ENCODE measurements around the gene CACNB4.
"Not testable (repeated sequence)": the region's sequence is repeated elsewhere in the genome, so short reads cannot be mapped to it uniquely, and the experiment has no call there.

CACNB4 gene

GRCh38 chr2:151995161-151995557 is 103.7 kb downstream of the CACNB4 start:
- H3K4me3 ChIP-seq (ENCODE audit: extremely low read depth, insufficient read depth, low read length, poor library complexity, severe bottlenecking), result no peak overlapping the region
- no peaks in the 10 kb centered on the region for H3K4me1 ChIP-seq (ENCODE audit: control insufficient read depth, insufficient read depth, low read length, poor library complexity, severe bottlenecking)
- no peaks in the 10 kb centered on the region for H3K9me3 ChIP-seq (ENCODE audit: control insufficient read depth, low read length)
- H3K36me3 ChIP-seq (ENCODE audit: control insufficient read depth, insufficient read depth, low read length), result no peaks in the 10 kb centered on the region
- 80% methylated on average over 1 of the region's 2 CpGs; no CpG with 5 or more reads in 1 of the 2 experiments for WGBS, 2 experiments (ENCODE audit: insufficient coverage in 2 of 2)
- no peak overlapping the region for H3K27ac ChIP-seq (ENCODE audit: low read depth, low read length, severe bottlenecking)

GRCh38 chr2:151994178-151994577 is 104.7 kb downstream of the CACNB4 start:
- WGBS, 2 experiments (ENCODE audit: insufficient coverage in 2 of 2), result 92 to 94% methylated on average over 8 of the region's 8 CpGs

GRCh38 chr2:151991010-151991409 is 107.8 kb downstream of the CACNB4 start:
- Histone ChIP-seq H3K36me3 (ENCODE audit: control insufficient read depth, insufficient read depth, low read length) (no peaks in the 10 kb centered on the region), H3K4me1 (ENCODE audit: control insufficient read depth, insufficient read depth, low read length, poor library complexity, severe bottlenecking) (no peaks in the 10 kb centered on the region), H3K27ac (ENCODE audit: low read depth, low read length, severe bottlenecking) (no peak overlapping the region), H3K9me3 (ENCODE audit: control insufficient read depth, low read length) (no peaks in the 10 kb centered on the region), H3K4me3 (ENCODE audit: extremely low read depth, insufficient read depth, low read length, poor library complexity, severe bottlenecking) (no peak overlapping the region)
- WGBS, 2 experiments (ENCODE audit: insufficient coverage in 2 of 2), result 75% methylated on average over 1 of the region's 1 CpG; no CpG with 5 or more reads in 1 of the 2 experiments

More at GRCh38 chr2:151994178-151994577, 104.7 kb downstream of the CACNB4 start:
- H3K27ac ChIP-seq (ENCODE audit: low read depth, low read length, severe bottlenecking); H3K4me1 ChIP-seq (ENCODE audit: control insufficient read depth, insufficient read depth, low read length, poor library complexity, severe bottlenecking); H3K4me3 ChIP-seq (ENCODE audit: extremely low read depth, insufficient read depth, low read length, poor library complexity, severe bottlenecking); H3K36me3 ChIP-seq (ENCODE audit: control insufficient read depth, insufficient read depth, low read length); H3K9me3 ChIP-seq (ENCODE audit: control insufficient read depth, low read length): not testable (repeated sequence)

GRCh38 chr2:151989378-151989777 is 109.5 kb downstream of the CACNB4 start:
- H3K27ac ChIP-seq (ENCODE audit: low read depth, low read length, severe bottlenecking), result no peak overlapping the region
- no peaks in the 10 kb centered on the region for H3K4me1 ChIP-seq (ENCODE audit: control insufficient read depth, insufficient read depth, low read length, poor library complexity, severe bottlenecking)
- no peak overlapping the region for H3K4me3 ChIP-seq (ENCODE audit: extremely low read depth, insufficient read depth, low read length, poor library complexity, severe bottlenecking)
- no peaks in the 10 kb centered on the region for H3K36me3 ChIP-seq (ENCODE audit: control insufficient read depth, insufficient read depth, low read length)
- WGBS, 2 experiments (ENCODE audit: insufficient coverage in 2 of 2), result 87 to 89% methylated on average over 3 of the region's 3 CpGs
- H3K9me3 ChIP-seq (ENCODE audit: control insufficient read depth, low read length), result no peaks in the 10 kb centered on the region

GRCh38 chr2:151987484-151987883 is 111.4 kb downstream of the CACNB4 start:
- Histone ChIP-seq H3K27ac (ENCODE audit: low read depth, low read length, severe bottlenecking) (no peak overlapping the region), H3K4me3 (ENCODE audit: extremely low read depth, insufficient read depth, low read length, poor library complexity, severe bottlenecking) (no peak overlapping the region), H3K9me3 (ENCODE audit: control insufficient read depth, low read length) (no peaks in the 10 kb centered on the region), H3K4me1 (ENCODE audit: control insufficient read depth, insufficient read depth, low read length, poor library complexity, severe bottlenecking) (no peaks in the 10 kb centered on the region), H3K36me3 (ENCODE audit: control insufficient read depth, insufficient read depth, low read length) (no peaks in the 10 kb centered on the region)
- 96 to 100% methylated on average over 2 to 4 of the region's 5 CpGs for WGBS, 2 experiments (ENCODE audit: insufficient coverage in 2 of 2)

GRCh38 chr2:151984424-151985083 is 114.3 kb downstream of the CACNB4 start:
- WGBS, 2 experiments (ENCODE audit: insufficient coverage in 2 of 2), result 80 to 100% methylated on average over 1 of the region's 2 CpGs
- Histone ChIP-seq H3K4me1 (ENCODE audit: control insufficient read depth, insufficient read depth, low read length, poor library complexity, severe bottlenecking) (no peaks in the 10 kb centered on the region), H3K9me3 (ENCODE audit: control insufficient read depth, low read length) (no peaks in the 10 kb centered on the region), H3K27ac (ENCODE audit: low read depth, low read length, severe bottlenecking) (no peak overlapping the region), H3K4me3 (ENCODE audit: extremely low read depth, insufficient read depth, low read length, poor library complexity, severe bottlenecking) (no peak overlapping the region), H3K36me3 (ENCODE audit: control insufficient read depth, insufficient read depth, low read length) (no peaks in the 10 kb centered on the region)

GRCh38 chr2:151983221-151983620 is 115.6 kb downstream of the CACNB4 start:
- H3K4me3 ChIP-seq (ENCODE audit: extremely low read depth, insufficient read depth, low read length, poor library complexity, severe bottlenecking), result no peak overlapping the region

GRCh38 chr2:151981886-151982285 is 117.0 kb downstream of the CACNB4 start:
- WGBS, 2 experiments (ENCODE audit: insufficient coverage in 2 of 2), result 75% methylated on average over 1 of the region's 1 CpG; no CpG with 5 or more reads in 1 of the 2 experiments
- Histone ChIP-seq H3K4me3 (ENCODE audit: extremely low read depth, insufficient read depth, low read length, poor library complexity, severe bottlenecking) (no peak overlapping the region), H3K4me1 (ENCODE audit: control insufficient read depth, insufficient read depth, low read length, poor library complexity, severe bottlenecking) (peaks cover 5% of the 10 kb centered on the region), H3K9me3 (ENCODE audit: control insufficient read depth, low read length) (no peaks in the 10 kb centered on the region), H3K27ac (ENCODE audit: low read depth, low read length, severe bottlenecking) (no peak overlapping the region), H3K36me3 (ENCODE audit: control insufficient read depth, insufficient read depth, low read length) (no peaks in the 10 kb centered on the region)

More at GRCh38 chr2:151983221-151983620, 115.6 kb downstream of the CACNB4 start:
- Histone ChIP-seq H3K36me3 (ENCODE audit: control insufficient read depth, insufficient read depth, low read length) (no peaks in the 10 kb centered on the region), H3K9me3 (ENCODE audit: control insufficient read depth, low read length) (no peaks in the 10 kb centered on the region), H3K4me1 (ENCODE audit: control insufficient read depth, insufficient read depth, low read length, poor library complexity, severe bottlenecking) (peaks cover 2% of the 10 kb centered on the region), H3K27ac (ENCODE audit: low read depth, low read length, severe bottlenecking) (no peak overlapping the region)
- no CpG with 5 or more reads among the region's 2 CpGs for WGBS, 2 experiments (ENCODE audit: insufficient coverage in 2 of 2)

GRCh38 chr2:151979694-151980093 is 119.2 kb downstream of the CACNB4 start:
- H3K4me3 ChIP-seq (ENCODE audit: extremely low read depth, insufficient read depth, low read length, poor library complexity, severe bottlenecking), result no peak overlapping the region
- no peaks in the 10 kb centered on the region for H3K36me3 ChIP-seq (ENCODE audit: control insufficient read depth, insufficient read depth, low read length)
- H3K9me3 ChIP-seq (ENCODE audit: control insufficient read depth, low read length), result no peaks in the 10 kb centered on the region
- WGBS, 2 experiments (ENCODE audit: insufficient coverage in 2 of 2), result 92 to 93% methylated on average over 1 of the region's 3 CpGs
- H3K27ac ChIP-seq (ENCODE audit: low read depth, low read length, severe bottlenecking), result no peak overlapping the region
- peaks cover 7% of the 10 kb centered on the region for H3K4me1 ChIP-seq (ENCODE audit: control insufficient read depth, insufficient read depth, low read length, poor library complexity, severe bottlenecking)

- no peak overlapping the region for H3K4me3 ChIP-seq (ENCODE audit: extremely low read depth, insufficient read depth, low read length, poor library complexity, severe bottlenecking)
- H3K9me3 ChIP-seq (ENCODE audit: control insufficient read depth, low read length), result no peaks in the 10 kb centered on the region
- no peaks in the 10 kb centered on the region for H3K36me3 ChIP-seq (ENCODE audit: control insufficient read depth, insufficient read depth, low read length)
- no peak overlapping the region for H3K27ac ChIP-seq (ENCODE audit: low read depth, low read length, severe bottlenecking)
- 84 to 92% methylated on average over 6 to 7 of the region's 7 CpGs for WGBS, 2 experiments (ENCODE audit: insufficient coverage in 2 of 2)
- peaks cover 10% of the 10 kb centered on the region for H3K4me1 ChIP-seq (ENCODE audit: control insufficient read depth, insufficient read depth, low read length, poor library complexity, severe bottlenecking)
Measured at GRCh38 chr2:151978709-151979108, 120.1 kb downstream of the CACNB4 start.

GRCh38 chr2:151977631-151978030 is 121.2 kb downstream of the CACNB4 start:
- 93 to 100% methylated on average over 2 to 3 of the region's 3 CpGs for WGBS, 2 experiments (ENCODE audit: insufficient coverage in 2 of 2)
- no peaks in the 10 kb centered on the region for H3K9me3 ChIP-seq (ENCODE audit: control insufficient read depth, low read length)
- H3K4me1 ChIP-seq (ENCODE audit: control insufficient read depth, insufficient read depth, low read length, poor library complexity, severe bottlenecking), result peaks cover 14% of the 10 kb centered on the region

More at GRCh38 chr2:151977631-151978030, 121.2 kb downstream of the CACNB4 start:
- H3K36me3 ChIP-seq (ENCODE audit: control insufficient read depth, insufficient read depth, low read length), result no peaks in the 10 kb centered on the region
- H3K27ac ChIP-seq (ENCODE audit: low read depth, low read length, severe bottlenecking), result no peak overlapping the region
- no peak overlapping the region for H3K4me3 ChIP-seq (ENCODE audit: extremely low read depth, insufficient read depth, low read length, poor library complexity, severe bottlenecking)
